Forelimb muscle (tissue), 1 donor: ENCODE data around the gene AXIN1. TPM values are rescaled to one million over a fixed set of nuclear protein-coding genes. Genes with fewer than 3 reads are reported as not detected.

Experiments used
- DNase-seq: peaks from one replicate; pipeline ENCODE4 v3.0.0-alpha.2; 2013; ENCODE audit warnings: low read depth
- polyA plus RNA-seq: library from polyadenylated mRNA; unstranded; fragments of 120-200 nt; gene quantifications from one replicate; pipeline ENCODE4 v1.2.1, GENCODE V29; 2013; ENCODE audit not compliant: insufficient read length

AXIN1 gene
- polyA plus RNA-seq, 1 donor: 11.3 TPM

DNA sequence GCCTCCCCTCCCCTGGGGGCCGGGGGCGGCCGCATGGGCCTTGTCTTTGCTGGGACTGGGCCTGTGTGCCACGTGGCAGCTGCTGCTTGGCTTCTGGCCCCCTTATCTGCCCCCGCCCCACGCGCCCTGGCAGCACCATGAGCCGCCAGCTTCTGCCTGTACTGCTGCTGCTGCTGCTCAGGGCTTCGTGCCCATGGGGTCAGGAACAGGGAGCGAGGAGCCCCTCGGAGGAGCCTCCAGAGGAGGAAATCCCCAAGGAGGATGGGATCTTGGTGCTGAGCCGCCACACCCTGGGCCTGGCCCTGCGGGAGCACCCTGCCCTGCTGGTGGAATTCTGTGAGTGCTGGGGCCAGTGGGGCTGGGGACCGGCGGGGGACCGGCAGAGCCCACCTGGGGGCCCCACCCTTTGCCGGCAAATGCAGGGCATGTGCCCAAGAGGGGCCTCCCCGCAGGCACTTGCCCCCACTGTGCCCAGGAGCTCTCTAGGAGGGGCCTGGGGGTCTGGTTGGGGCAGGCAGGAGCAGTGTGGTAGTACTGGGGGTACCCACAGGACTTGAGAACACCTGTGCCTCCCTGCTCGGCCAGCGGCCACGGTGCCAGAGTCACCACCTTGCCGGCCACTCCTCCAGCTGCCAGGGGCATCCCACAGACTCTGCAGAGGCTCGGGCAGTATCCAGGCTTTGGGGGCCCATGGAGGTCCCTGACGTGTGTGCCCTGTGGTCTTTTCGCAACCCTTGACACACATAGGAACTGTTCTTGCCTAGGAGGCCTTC is 69.3 kb downstream of the AXIN1 start, which contains the start of gene PDIA2:
Gene PDIA2 (plus strand): TSS at position 132 of the 773 bp plus-strand sequence. CDS start 6 bp downstream, at position 138.
- DNase-seq: no peak

DNA sequence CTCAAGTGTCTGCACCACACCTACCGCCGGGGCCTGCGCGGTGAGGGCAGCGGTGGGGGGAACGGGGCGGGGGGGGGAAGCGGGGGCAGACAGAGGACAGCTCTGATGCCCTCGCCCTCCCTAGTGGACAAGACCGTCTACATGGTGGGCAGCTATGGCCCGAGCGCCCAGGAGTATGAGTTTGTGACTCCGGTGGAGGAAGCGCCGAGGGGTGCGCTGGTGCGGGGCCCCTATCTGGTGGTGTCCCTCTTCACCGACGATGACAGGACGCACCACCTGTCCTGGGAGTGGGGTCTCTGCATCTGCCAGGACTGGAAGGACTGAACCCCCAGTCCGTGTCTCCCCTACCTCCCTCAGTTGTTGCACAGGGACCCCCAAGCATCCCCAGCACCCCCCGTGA is 70.0 kb downstream of the AXIN1 start:
- no peak for DNase-seq

DNA sequence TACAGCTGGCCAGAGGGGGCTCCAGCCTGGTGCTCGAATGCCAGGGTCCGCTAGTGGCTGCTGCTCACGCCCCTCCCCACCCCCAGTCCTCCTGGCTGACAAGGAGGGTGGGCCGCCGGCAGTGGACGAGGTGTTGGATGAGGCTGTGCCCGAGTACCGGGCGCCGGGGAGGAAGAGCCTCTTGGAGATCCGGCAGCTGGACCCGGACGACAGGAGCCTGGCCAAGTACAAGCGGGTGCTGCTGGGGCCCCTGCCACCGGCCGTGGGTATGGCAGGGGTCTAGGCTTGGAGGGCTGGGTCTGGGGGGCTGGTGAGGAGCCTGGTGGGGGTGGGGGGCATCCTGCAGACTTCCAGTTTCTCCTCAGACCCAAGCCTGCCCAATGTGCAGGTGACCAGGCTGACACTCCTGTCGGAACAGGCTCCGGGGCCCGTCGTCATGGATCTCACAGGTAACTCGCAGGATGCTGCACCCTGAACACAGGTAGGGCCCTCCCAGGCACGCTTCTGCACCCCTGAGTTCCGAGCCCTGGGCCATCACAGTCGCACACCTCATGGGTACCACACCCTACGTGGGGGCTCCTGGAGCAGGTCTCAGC is 70.8 kb downstream of the AXIN1 start:
- DNase-seq: no peak

DNA sequence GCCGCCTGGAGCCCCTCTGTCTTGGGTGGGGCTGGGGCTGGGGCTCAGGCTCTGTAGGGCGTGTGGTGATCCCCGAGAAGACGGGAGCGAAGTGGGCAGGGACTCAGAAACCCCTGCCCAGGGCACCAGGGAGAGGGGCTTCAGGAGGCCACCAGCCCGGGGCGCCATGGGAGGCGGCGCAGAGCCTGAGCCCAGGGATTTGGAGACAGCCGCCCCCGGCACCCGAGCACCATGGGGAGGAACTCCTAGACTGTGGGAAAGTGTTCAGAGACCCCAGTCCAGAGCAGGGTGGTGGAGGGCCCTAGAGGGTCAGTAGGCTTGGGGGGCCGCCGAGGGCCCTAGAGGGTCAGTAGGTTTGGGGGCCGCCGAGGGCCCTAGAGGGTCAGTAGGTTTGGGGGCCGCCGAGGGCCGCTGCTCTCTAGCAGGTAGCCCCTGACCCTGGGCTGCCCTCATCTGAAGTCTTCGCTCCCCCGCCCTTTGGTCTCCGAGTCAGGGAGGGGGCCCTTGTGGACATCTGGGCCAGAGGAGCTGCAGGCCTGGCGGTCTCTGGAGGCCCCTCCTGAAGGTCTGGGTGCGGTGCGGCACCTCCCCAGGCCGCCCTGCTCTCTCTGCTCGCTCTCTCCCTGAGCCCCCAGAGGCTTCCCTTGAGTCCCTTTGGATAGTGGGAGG is 71.4 kb downstream of the AXIN1 start:
- DNase-seq: no peak

DNA sequence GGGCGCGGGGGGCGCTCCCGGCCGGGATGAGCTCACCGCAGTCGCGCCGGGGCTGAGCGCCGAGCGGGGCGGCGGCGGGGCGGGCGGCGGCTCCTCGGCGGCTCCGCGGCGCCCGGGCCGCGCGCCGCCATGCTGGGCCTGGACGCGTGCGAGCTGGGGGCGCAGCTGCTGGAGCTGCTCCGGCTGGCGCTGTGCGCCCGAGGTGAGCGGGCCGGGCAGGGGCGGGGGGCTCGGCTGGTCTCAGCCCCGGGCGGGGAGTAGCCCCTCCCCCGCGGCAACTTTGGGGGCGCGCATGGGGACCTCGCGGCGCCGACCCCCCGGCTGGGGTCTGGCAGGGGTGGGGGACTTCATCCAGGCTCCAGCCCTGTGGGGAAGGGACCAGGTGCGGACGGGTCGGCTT is 72.0 kb downstream of the AXIN1 start, which contains the start of gene ARHGDIG:
Gene ARHGDIG (plus strand): TSS at position 40 of the 400 bp plus-strand sequence. CDS start 90 bp downstream, at position 130.
- DNase-seq: no peak

DNA sequence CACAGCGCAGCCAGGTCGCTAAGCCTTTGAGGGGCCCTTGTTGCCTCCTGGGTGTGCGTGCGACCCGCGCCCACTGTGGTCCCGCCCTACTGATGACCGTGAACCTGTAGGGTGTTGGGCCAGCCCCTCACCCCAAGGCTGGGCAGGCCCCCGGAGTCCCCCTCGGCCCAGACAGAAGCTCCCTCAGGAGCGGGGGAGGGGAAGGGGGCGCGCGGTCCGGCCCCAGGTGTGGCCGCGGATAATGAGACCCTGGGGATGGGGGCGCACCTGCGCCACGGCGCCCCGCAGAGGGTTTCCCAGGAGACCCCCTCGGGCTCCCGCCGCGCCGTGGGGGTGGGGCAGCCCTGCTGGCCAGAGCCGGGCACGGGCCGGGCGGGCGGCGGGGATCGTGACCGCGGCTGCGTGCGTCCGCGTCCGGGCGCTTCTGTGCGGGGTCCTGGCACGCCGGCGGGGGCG is 72.5 kb downstream of the AXIN1 start:
- no peak for DNase-seq

DNA sequence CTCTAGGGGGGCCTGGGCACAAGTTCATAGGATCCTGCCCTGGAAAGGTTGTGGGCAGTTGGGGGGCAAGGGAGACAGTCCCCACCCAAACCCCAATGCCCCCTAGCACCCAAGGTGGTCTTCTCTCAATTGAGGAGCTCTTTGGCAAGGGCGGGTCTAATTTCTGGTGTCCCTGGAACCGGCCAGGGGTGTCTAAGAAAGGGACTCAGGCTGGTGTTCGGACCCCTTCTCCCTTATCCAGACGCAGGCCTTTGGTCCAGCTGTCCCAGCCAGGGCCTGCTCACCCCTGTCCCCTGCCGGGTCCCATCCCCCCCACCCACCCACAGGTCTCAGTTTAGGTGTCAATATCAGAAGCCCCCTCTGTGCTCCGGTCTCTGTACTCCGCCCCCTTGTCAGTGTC is 73.0 kb downstream of the AXIN1 start:
- no peak for DNase-seq

DNA sequence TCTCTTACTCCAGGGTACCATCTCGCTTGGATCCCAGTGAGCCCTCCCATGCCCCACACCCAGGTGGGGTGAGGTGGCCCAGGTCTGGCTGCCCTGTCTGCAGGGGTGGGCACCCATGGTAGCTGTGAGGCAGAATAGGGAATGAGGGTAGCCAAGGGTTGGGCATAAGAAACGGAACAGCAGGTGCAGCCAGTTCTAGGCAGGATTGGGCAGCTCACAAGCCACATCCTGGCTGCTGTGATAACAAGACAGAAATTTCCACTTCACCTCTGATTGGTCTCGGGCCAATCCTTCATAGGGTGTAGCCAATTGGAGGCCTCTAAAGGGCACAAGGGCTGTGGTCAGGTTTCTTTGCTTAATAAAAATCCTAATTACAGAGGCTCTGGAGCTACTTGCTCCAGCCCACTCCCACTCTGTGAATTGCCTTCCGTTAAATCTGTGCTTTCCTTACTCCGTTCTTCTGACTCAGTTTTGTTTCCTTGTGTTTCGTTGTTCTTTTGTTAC is 73.6 kb downstream of the AXIN1 start:
- no peak for DNase-seq

DNA sequence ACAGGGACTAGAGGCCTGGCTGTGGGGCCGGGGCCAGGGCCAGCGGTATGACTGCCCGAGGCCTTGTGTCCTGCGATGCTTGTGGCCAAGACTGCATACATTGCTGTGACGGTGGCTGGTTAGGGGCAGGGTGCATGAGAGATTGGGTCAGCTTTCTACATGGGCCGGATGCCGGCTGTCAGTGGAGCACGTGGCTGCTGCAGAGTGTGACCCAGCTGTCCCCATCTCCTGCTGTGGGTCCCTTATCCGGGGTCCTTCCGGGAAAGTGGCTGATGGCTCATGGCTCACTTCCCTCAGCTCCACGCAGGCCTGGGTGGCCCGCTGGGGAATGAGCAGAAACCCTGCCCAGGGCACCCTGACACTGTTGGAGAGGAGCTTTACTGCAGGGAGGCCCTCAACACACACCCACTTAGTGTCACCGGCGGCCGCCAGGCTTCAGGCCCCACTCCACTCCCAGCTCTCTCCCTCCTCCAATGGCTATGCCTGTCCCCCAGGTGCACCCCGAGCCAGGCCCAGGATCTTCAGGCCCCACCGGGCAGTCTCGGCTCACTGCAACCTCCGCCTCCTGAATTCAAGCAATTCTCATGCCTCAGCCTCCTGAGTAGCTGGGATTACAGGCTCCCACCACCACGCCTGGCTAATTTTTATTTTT is 76.0 kb downstream of the AXIN1 start:
- no peak for DNase-seq

DNA sequence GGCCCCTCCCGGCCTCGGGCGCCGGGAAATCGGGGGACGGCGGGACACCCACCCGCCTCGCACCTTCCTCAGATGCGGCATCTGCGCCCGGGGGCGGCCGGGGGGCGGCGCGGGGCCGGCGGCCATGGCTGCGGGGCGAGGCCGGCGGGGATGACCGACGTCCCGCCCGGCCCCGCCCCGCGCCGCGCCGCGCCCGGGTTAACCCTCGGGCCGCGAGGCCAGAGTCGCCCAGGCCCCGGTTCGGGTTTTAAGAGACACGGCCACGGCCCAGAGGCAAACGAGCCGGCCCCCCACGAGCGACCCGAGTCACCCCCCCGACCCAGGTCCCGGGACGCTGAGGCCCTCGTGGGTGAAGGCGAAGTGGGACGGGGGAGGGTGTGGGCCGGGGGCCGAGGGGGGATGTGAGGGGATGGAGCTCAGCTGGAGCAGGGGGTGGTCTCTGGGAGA is 76.7 kb downstream of the AXIN1 start, which contains the start of gene RGS11:
Gene RGS11 (minus strand): TSS at position 159 of the 447 bp plus-strand sequence. CDS start 33 bp downstream, at position 126.
- DNase-seq: no peak

DNA sequence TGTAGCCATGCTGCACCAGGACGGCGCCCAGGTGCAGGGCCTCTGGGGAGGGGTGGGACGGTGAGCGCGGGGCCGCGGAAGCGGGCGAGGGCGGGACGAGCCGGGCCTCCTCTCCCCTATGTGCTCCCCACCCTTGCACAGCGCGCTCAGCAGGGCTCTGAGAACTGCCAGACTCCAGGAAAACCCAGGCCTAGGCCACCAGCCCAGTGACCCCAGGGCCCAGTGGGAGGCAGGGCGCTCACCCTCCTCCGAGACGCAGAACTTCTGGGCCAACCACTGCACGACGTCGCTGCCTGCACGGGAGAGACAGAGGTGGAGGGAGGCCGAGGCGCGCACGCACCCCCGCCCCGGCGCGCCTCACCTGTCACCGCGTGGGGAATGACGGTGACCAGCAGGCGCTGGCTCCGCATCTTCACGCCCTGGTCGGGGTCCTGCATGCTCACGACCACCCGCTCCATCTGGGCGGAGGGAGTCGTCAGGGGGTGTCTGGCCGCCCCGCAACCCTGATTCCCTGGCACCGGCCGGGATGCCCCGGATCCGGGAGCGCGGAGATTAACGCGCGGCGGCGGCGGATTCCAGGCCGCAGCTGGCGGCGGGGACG is 77.4 kb downstream of the AXIN1 start:
- DNase-seq: no peak

DNA sequence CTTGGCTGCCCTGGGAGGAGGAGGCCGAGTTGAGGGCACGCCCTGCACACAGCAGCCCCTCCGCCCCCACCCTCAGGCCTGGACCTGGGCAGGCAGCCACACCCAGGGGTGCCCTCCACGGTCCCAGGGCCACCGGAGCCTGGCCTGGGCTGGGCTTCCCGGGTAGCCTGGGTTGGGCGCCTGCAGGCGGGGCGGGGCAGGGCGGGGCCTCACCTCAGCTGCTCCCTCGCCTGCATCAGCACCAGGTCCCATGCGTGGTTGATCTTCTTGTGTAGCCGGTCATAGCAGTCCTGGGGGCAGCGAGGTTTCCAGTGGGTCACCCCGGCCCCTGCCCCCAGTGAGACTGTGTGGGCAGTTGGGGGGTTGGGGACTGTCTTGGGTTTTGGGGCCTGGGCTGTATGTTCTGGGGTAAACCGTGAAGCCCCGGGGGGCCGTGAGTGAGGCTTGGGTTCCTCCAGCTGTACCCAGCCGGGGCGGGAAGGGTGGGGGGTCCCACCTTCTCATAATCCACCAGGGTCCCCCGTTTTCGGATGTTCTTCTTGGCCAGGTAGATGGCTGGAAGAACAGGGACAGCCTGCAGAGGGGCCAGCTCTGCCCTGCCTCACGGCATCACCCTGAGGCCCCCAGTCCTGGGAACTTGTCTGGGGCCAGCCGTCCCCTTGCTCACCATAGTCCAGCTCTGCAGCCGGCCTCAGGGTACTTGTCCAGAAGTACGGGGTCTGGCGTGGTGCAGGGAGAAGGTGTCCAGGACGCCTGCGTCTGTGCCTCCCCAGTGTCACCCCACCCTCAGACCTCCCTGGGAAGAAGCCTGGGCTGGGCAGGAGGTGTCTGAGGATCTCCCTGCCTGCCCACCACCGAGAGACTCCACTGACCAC is 78.7 kb downstream of the AXIN1 start:
- DNase-seq: no peak

DNA sequence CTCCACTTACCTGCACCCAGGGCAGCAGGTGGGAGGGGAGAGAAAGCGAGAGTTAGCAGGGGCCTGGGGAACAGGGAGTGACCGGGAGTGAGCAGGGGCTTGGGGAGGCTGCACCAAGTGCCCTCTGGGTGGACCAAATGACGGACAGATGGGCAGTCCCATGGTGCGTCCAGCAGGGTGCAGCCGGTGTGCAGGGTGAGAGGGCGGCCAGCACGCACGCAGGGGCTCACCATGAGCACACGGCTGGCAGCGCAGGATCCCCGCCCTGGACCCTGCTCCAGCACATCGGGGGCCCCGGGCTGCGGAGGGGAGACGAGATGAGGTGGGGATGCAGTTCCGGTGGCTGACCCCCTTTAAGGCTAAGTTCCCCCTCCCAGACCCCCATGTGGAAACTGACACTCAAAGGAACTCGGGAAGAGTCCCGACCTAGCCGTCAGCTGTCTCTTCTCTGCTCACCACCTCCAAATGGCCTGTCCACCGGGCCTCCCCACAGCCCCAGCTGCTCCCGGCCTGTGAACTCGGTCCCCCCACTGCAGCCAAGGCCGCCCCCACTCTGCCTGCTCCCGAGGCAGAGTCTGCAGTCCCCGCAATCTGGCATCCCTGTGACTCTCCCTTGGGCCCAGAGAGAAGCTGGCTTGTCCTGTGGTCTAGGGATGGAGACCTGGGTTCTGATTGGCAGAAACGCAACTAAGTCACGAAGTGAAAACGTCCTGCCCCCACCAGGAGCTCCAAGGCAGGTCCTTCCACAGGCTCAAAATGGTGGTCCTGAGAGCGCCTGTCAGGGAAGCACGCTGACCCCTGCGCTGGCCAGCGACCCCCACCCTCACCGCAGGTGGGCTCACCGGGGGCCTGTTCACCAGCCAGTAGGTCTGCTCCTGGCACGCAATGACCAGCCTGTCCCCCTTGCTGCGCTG is 79.6 kb downstream of the AXIN1 start:
- no peak for DNase-seq

DNA sequence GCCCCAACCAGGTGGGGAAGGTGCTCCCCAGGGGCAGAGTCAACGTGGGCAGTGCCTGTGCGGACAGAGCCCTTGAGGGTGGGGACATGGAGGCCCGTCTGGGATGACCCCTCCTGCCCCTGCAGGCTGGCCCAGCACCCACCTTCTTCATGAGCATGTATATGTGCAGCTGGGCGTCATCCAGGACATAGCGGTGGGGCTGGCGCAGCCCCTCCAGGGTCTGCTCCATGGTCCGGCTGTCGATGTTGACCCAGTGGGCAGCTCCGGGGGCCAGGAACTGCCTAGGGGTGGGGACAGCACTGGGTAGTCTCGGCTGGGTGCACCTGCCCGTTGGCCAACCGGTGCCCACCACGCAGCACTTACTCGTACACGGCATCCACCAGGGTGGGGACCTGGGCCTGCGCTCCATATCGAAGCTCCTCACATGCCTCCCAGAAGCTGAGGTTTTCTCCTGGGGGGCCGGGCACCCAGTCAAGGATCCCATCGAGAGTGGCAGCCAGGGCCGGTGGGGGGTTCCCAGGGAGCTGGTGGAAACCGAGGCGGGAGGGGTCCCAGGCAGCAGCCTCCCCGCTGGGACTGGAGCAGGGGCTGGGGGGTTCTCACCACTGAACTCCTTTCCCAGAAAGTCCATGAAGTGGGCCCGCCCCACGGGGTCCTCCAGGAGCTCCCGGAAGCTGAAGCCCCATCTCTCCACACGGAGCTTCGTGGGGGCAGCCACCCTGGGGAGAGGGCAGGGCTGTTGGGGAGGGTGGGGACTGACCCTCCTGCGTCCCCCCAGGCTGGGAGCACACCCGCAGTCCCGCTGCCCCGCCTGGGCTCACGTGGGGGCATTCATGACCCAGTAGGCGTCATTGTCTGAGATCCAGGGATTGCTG is 81.9 kb downstream of the AXIN1 start:
- no peak for DNase-seq

DNA sequence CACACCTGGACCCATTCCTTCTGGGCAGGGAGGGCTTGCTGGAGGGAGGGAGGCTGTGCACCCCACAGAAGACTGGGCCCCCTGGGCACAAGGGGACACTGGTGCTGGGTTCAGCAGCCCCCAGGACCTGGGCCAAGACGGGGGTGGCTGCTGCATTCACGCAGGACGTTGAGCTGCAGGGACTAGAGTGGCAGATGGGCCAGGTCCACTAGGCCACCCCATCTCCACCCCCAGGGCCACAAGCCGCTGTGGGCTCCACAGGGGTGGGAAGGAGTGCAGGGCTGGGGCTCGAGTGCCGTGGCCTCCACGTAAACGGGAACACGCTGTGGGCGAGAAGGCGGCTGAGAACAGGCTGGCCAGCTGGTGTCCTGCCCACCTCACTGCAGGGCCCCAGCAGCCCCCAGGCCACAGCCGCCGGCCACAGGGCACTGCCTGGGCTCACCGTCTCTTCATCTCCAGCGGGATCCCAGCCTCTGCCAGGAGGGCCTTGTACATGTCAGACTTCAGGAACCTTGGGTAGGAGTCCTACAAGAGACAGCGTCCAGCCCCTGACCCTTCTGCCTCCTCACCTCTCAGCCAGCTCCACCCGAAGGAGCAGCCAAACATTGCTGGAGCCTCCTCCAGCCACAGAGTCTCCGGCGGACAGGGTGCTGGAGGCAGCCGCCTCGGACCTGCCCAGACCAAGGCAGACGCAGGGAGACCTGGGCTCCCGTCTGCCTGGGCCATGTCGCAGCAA is 83.3 kb downstream of the AXIN1 start:
- no peak for DNase-seq

DNA sequence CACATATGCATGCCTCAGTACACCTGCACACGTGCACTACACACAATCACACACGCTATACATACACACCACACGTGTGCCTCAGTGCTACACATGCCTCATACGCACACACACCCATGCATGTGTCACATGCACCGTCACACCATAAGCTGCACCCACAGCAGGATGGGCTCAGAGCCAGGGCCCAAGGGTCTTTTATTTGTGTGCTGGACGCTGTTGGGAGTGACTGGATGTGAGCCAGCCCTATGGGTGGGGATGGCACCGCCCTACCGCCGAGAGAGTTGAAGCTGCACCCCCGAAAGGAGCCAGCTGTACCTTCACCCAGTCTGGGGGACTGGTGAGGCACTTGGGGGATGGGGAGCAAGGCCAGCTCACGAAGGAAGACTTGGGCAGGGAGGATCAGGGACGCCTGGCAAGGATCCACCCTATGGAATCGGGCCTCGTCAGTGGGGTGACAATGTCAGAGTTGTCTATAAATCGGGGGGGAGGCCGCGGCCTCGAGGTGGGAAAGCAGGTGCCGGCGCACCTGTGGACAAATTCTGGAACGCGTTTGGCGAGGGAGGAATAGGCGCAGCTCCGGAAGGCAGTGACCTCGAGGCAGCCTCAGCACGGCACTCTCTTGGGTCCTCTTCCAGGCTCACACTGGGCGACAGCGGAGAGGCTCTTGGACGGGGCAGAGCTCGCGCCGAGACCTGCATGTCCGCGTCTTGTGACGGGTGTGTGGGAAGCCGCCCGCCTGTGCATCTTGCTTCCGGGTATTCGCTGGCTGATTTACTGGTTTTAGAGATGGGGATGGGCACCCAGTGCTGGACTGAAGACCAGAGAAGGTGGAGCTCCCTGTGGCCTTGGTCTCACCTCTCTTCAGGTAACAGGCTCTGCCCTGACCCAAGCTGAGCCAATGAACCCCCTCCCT is 84.1 kb downstream of the AXIN1 start:
- DNase-seq: no peak
